Measurements from ENCODE around the gene COPA.
"Not testable (repeated sequence)": the region's sequence is repeated elsewhere in the genome, so short reads cannot be mapped to it uniquely, and the experiment has no call there.

The COPA gene
- total RNA-seq = 177 to 314 (median 240) reads per million in 3 experiments

- peak; percentile 89 for DNase-seq
Measured at GRCh38 chr1:160342953-160343869, at the start of gene COPA, which contains the start of gene NCSTN. Gene COPA, minus strand, starts transcription at chr1:160343250. Its CDS starts 80 bp downstream, at chr1:160343170. Gene NCSTN, plus strand, starts transcription at chr1:160343383. Its CDS starts 14 bp downstream, at chr1:160343397.

- DNase-seq = not testable (repeated sequence)
Measured at GRCh38 chr1:160388406-160388805, 45.4 kb upstream of the COPA start.

DNA sequence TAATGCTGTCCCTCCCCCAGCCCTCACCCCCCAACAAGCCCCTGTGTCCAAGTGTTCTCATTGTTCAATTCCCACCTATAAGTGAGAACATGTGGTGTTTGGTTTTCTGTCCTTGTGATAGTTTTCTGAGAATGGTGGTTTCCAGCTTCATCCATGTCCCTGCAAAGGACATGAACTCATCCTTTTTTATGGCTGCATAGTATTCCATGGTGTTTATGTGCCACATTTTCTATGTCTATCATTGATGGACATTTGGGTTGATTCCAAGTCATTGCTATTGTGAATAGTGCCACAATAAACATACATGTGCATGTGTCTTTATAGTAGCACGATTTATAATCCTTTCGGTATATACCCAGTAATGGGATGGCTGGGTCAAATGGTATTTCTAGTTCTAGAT is 41.8 kb upstream of the COPA start:
- not testable (repeated sequence) for DNase-seq

GRCh38 chr1:160377585-160378206 is 34.6 kb upstream of the COPA start:
- DNase-seq = no peak

GRCh38 chr1:160376525-160377131 is 33.6 kb upstream of the COPA start:
- peak; percentile 35 for DNase-seq

DNA sequence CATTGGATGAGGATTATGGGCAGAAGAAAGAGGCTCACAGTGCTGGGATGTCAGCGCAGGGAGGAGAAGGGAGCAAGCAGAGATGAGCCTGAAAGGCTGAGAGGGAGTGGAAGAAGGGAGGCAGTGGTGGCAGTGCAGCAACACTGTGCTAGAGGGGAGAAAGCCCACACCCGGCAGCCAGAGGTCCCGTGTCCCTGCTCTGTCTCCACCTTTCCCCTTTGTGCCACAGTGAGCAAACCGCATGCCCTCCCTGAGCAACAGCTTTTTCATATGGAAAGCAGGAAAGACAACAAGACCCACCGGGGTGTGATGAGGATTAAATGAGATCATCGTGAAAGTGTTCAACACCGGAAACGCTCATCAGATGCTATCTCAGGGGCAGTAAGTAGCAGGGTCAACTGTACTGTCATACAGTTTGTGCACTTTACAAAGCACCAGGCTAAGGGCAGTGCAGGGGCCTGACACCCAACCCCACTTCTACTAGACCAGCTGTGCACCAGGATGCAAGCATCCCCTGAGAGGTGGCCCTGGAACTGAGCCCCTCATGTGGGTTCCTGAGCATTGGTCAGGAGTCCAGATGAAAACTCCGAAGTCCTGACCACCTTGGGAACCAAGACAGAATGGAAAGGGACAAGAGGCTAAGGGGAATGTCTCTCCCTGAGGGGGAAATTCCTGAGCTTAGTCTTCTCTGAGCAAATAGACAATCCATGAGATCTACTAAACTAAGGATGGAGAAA is 32.9 kb upstream of the COPA start:
- no peak for DNase-seq

DNA sequence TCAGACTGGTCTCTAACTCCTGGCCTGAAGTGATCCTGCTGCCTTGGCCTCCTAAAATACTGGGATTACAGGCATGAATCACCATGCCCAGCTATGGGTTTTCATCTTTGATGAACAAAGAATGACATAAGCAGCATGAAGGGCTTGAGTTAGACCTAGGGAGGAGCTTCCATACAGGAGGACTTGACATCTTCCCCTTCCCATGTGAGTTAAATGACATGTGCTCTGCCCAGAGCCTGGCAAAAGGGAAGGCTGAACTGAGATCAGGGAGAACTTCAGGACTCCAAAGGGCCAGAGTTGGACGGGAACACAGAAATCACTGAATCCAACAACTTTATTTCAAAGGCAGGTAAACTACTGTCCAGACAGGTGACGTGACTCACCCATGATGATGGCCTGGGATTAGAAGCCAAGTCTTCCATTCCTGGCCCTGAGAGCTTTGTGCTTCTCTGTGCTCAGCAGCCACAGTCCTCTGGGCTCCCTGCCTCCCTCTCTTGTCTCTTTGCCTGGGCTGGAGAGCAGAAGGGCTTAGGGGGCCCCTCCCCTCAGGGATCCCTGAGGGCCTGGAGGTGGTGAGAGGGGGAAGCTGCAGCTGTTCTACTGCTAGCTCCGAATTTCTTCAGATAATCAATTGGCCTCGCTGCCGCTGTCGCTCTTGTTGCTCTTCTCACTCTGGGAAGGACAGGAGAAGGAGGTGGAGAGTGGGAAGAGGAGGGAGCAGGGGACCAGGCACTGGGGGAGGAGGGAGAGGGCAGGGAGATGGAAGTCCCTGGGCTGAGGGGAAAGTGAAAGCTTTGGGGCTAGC is 31.5 kb upstream of the COPA start:
- no peak for DNase-seq

DNA sequence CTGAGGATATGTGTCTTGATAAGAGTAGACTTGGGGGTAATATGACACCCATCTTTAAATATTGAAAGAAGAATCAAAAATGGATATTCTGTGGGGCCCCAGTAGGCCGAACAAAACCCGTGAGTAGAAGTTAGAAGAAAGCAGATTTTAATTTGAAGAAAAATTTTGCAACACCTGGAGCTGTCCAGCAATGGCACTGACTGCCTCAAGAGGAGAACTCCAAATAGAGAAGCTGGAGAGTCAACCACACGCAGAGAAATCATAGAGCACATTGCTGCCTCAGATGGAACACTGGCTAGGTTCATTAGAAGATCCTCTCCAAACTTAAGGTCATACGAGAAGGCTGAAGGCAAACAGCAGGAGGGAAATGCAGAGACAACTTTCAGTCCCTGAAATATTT is 30.6 kb upstream of the COPA start:
- no peak for DNase-seq

GRCh38 chr1:160371756-160372155 is 28.7 kb upstream of the COPA start:
- no peak for DNase-seq

GRCh38 chr1:160371346-160371631 is 28.2 kb upstream of the COPA start:
- DNase-seq = no peak

DNA sequence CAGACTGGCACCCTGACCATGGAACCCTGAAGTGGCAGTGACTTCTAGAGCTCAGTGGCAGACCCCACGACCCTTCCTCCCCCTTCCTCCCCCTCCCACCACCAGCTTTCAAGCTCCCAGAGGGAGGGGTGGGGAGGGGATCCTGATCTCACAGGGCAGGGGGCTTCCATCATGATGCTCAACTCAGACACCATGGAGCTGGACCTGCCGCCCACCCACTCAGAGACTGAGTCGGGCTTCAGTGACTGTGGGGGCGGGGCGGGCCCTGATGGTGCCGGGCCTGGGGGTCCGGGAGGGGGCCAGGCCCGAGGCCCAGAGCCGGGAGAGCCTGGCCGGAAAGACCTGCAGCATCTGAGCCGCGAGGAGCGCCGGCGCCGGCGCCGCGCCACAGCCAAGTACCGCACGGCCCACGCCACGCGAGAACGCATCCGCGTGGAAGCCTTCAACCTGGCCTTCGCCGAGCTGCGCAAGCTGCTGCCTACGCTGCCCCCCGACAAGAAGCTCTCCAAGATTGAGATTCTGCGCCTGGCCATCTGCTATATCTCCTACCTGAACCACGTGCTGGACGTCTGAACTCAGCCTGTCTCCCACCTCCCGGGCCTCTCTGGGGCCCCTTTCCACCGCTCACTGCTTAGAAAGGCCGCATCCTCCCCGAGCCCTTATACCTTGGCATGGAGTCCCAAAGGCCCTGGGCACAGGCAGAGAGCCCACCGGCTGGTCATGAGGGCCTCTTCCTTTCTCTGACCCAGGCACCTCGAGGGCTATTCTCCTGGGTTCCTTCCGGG is 27.7 kb upstream of the COPA start:
- DNase-seq = no peak

DNA sequence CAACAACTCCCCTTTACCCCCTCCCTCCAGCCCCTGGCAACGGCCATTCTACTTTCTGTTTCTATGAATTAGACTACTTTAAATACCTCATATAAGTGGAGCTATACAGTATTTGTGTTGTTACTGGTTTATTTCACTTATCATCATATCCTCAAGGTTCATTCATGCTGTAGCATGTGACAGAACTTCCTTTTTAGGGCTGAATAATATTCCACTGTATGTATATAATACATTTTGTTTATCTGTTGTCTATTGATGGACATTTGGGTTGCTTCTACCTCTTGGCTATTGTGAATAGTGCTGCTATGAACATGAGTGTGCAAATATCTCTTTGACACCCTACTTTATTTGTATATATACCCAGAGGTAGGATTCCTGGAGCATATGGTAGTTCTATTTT is 26.0 kb upstream of the COPA start:
- DNase-seq = no peak

- no peak for DNase-seq
Measured at GRCh38 chr1:160367934-160368923, 25.2 kb upstream of the COPA start.

GRCh38 chr1:160367516-160367900 is 24.5 kb upstream of the COPA start:
- no peak for DNase-seq

DNA sequence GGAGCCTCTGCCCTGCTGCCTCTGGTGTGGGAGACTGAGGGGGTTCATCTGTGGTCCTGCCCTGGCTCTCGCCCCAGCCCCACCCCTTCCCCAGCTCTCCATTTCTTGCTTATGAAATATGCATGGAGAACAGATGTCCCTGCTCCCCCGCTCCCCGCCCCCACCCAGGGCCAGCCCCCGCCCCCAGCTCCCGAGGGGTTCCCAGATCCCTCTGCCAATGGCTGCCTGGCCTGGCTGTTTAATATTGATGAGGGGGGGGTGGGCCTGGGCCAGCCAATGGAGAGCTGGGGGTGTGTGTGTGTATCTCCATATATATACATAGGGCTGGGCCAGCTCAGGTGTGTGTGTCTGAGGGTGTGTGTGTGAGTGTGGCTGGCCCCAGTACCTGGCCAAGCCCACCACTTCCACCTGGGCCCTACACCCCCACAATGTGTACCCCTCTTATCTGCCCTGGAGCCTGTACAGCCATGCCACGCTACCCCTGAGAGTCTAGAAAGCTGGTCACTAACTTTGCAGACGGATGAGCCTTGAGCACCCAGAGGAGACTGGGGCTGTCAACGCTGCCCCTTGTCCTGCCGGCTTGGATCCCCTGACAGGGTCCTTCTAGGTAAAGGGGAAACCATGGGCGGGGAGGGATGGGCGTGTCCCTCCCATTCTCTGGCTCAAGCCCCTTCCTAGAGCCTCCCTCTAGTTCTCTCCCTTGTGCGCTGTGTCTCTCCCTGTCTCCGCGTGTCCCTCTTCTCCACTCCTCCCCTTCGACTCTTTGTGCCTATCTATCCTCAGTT is 23.9 kb upstream of the COPA start, which contains the start of gene NHLH1:
Gene NHLH1, plus strand, starts transcription at position 341 of the 785 bp plus-strand sequence. CDS start 3,661 bp downstream, outside the sequence.
- DNase-seq = no peak

- no peak for DNase-seq
Measured at GRCh38 chr1:160365325-160365724, 22.3 kb upstream of the COPA start.

- DNase-seq = no peak
Measured at GRCh38 chr1:160363951-160364735, 21.1 kb upstream of the COPA start.

DNA sequence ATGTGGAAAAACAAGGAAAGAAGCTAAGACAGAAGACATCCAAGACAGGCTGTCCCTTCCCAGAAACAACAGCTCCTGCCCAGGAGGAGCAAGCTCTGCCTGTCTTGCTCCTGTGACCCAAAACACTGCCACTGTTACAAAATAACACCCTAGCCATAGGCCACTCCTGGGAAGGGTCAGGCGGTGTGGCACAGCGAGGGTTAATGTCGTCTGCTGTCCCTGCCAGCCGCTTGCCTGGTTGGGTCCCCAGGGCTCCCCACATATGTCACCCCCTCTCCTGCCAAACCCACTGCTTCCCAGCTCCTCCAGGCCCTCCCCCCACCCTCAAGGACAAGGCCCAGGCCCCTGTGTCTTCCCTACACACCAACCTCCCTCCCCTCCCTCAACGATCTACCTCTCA is 20.0 kb upstream of the COPA start:
- no peak for DNase-seq
